ENCODE results near the gene DIP2C.
"Not testable (repeated sequence)": the region's sequence is repeated elsewhere in the genome, so short reads cannot be mapped to it uniquely, and the experiment has no call there.

Gene DIP2C

DNA sequence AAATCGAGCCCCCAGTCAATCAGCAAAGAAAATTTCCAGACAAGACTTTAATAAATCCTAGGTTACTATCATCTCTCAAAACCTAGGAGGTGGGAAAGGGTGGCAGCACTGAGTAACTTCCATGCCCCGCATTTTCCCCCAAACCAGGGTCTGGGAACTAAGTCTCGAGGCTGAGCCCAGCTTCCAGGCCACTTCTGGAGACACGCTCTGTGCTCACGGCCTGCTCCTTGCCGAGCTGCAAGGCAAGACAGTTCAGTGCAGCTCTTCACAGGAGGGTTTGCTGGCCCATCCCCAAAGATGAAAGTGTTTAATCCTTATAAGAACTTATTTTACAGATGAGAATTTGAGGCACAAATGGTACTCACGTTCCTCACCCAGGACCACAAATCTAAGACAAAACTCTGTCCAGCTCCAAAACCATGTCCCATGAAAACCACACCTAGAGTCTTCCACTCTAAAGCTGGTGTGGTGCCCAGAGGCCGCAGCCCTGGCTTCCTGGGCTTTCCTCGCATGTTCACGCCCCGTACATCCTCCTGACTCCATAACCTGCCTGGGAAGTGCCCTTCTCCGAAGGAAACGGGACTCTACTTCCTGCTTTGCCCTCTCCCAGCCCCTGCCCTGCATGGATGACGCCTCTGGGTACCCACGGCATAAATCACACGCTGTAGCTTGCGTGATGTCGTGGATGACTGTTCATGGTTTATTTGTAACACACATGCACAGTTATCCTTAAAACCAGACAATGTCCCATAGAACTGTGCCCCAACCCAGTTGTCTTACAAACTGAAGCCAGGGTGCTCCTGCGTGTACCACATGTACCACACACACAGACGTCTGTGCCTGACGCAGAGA, 201.2 kb downstream of the DIP2C start:
- DNase-seq: no peak

DNA sequence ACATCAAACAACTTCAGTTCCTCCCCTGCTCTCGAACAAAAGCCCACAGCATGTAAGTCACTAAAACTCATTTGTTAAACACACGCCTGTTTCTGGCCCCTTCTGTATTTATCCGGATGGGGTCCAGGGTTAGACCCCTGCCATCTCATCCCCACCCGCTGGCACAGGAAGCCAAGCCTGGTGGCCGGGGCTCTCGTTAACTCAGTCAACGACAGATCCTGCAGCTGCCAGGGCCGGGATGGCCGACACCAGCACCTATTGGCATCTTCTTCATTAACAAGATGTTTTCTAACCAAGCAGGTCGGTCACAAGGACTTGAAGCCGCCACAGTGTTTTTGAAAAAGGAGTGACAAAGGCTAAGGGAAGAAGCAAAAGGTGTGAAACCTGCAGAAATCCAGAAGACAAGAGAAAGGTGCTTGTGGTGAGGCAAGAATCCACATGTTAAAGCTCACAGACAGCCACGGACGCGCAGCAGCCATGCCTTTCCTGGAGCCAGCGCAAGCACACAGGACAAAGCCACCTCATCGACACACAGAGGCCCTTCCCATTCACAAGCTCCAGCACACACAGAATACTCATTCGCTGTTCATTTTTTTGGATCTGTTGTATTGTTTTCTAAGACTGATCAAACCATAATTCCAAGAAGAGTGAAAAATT, 202.7 kb downstream of the DIP2C start:
- DNase-seq: no peak

DNA sequence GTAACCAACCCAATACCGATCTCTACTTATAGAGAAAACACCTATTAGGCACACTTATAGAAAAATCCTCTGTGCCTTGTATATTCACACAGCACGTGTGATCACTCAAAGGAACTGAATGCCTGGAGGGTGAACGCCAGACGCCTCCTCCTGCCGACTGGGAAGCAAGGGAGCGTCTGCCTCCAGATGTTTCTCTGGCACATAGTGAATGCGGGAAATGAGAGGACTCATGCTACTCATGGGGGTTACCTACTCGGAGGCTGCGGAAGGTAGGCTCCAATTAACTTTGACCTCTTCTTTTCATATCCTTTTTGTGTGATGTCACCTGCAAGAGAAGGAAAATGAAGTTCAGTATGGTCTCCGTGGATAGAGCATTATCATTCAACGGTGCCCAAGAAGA, 203.3 kb downstream of the DIP2C start:
- DNase-seq: no peak

- no peak for DNase-seq
Observed at GRCh38 chr10:485776-486175, 203.7 kb downstream of the DIP2C start.

- peak; percentile 5 to 15 for DNase-seq
Observed at GRCh38 chr10:484925-485661, 204.4 kb downstream of the DIP2C start.

DNA sequence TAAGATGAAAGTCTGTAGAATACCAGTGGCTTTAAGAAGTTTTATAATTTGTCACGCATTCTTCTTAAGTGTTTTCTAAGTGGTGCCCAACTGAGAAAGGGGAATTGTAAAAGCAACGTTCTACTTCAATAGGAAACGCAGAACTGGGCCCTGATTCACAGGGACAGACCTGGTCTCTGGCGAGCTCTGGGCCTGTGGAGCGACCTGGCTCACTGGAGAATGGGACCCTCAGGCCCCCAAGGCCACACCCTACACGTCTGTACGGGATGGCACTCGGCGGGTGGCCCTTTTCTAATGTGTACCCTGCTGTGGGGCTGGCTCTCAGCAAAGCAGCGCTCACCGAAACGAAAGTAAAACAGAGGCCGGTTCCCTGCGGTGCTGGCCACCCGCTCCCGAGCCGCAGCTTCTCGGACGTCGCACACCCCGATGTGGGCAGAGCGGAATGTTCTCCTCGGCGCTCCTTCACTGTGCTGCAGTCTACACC, 205.0 kb downstream of the DIP2C start:
- DNase-seq: peak; percentile 8 to 21

DNA sequence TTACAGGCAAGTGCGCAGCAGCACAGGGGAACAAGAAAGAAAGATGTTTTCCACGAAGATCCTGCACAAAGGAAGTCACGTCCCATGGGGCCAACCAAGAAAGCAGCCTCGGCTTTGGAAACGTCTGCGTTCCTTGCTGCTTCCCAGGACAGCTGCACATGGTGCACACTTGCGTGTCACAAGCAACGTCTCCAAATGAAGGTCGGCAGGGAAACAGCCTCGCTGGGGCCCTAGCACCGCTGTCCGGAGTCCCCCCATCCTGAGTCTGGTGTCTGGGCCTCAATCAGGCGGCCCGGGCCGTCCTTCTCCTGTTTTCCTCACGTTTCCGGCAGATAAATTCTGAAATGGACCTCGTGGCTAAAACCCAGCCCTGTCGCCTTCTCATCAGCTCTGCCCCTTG, 206.2 kb downstream of the DIP2C start:
- no peak for DNase-seq

DNA sequence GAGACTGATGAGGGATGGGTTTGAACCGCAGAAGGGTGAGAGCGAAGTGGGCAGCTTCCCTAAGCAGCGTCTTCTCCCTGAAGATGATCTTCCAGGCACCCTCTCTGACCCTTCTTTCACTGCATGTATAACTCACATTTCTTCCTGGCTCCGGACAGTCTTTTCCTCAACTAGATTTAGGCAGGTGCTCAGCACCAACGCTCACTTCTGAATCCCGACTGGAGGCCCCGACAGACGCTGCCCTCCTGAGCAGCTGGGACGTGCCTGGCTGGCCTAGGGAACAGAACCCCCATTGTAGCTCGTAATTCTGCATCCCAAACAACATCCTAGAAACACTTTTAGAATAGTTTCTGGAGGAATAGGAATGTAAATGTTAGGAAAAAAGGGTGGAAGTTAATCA, 206.6 kb downstream of the DIP2C start:
- DNase-seq: no peak

GRCh38 chr10:482051-482501, 207.4 kb downstream of the DIP2C start:
- no peak for DNase-seq

DNA sequence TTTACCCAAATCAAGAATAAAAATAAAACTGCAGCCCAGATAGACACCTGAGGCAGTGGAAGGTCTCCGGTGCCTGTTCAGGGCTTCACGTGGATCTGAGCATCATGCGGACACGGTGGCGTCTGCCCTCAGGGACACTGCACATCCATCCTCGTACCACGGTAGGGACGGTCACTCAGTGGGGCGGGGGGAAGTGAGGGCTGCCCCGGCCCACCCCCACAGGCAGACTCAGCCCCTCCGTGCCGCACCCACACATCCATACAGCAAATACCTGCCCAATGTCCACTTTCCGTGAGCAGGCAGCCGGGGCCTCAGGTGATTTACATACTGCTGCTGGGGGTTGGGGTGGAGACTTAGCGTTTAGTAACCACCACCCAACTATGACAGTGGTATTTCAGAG, 207.8 kb downstream of the DIP2C start:
- DNase-seq: no peak

- DNase-seq: no peak
Observed at GRCh38 chr10:480928-481552, 208.4 kb downstream of the DIP2C start.

DNA sequence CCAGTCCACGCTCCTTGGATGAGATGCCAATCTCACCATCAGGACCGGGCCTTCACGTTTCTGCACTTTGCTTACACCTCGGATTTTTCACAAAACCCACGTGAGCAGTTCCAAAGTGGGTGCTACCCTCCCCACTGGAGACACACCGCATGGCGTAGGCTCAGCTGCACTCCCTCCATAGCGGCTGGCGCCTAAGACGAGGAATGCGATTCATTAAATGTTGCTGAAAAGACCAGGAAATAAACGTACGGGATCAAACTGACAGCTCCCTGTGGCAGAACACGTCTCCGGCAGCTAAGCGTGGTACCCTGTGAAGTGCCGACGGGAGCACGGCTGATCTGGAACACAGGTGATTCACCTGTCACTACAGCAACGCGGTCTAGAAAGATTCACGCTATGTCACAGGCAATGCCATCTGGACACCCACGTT, 209.0 kb downstream of the DIP2C start:
- no peak for DNase-seq

GRCh38 chr10:479706-480497, 209.6 kb downstream of the DIP2C start:
- DNase-seq: not testable (repeated sequence)

DNA sequence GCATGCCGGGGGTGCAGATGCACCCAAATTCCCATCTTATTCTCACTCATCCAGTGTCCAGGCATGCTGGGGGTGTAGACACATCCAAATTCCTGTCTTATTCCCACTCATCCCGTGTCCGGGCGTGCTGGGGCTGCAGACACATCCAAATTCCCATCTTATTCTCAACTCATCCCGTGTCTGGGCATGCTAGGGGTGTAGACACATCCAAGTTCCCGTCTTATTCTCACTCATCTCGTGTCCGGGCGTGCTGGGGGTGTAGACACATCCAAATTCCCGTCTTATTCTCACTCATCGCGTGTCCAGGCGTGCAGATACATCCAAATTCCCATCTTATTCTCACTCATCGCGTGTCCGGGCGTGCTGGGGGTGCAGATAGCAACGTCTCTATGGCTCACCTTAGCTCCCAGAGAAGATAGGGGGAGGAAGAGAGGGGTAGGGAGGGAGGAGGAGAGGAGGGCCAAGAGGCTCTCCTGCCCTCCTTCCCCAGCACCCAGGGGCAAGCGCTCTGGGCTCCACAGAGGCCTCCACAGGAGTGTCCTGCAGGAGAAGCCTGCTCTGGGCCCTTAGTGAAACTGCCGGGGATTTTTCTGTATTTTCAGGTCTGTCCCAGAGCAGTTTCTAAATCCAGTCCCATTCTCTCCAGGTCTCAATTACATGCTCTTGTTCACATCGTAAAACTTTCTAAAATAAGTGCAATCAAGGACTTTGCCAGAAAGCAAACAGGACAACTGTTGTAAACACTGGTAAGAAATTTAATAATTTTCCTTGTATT, 210.8 kb downstream of the DIP2C start:
- DNase-seq: no peak

GRCh38 chr10:477620-478019, 211.8 kb downstream of the DIP2C start:
- DNase-seq: no peak

GRCh38 chr10:476455-476780, 213.1 kb downstream of the DIP2C start:
- no peak for DNase-seq

GRCh38 chr10:475709-476454, 213.6 kb downstream of the DIP2C start:
- no peak for DNase-seq

DNA sequence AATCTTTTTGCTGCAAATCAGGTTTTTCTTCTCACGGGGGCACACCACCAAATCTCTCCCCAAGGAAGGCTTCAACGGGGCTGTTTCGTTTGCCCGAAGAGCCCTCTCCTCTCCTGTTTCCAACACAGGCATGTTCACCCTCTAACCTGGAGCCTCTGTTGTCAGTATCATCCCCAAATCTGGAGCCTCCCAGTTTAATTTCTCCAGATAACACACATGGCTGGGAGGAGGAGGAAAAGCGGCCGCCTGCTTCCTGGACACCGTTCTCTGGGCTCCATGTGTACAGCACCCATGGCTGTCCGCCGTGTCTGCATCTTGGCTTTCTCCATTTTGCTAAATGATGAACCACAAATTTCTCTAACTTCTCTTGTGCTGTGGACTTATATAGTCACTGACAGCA, 214.5 kb downstream of the DIP2C start:
- DNase-seq: no peak

GRCh38 chr10:474406-474805, 215.1 kb downstream of the DIP2C start:
- no peak for DNase-seq

DNA sequence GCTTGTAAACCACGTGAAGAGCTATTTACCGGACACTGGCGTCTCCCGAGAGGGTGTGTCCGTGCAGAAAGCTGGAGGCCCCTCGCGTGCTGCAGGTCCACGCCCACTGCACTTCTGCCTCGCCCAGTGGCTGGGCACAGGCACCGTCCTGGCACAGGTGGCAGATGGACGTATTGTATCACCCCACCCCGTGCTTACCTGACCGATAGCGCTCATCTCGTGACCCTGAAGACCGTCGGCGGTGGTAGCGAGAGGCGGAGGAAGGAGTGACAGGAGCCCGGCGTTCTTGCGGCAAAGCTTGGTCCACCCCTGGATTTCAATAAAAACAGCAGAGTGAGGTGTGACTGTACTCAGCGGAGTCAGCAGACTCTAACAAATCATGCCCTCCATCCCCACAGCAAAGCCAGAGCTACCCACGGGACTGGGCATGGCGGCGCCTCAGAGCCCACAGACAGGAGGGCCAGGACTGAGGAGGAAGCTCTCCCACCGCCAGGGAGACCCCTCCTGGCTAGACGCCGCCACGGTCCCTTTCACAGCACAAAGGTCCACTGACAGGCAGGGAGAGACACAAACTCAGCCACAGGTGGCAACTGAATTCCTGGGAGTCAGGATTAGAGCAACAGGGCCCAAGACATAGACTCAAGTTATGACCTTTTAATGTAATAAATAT, 217.1 kb downstream of the DIP2C start:
- no peak for DNase-seq

Data from activated CD4-positive, alpha-beta T cell treated with anti-CD3 and anti-CD28 coated beads, Interleukin-2, amount 50 U/mL, for 48 hours (primary cell).